WI38 (cell line): ENCODE measurements around the gene RNF144B.

Source experiments
- H3K4me3 ChIP-seq: 2 replicates; pipeline ENCODE4 v1.5.1; 2011; ENCODE audit warnings: low read depth, mild to moderate bottlenecking, control low read depth, low read length
- CTCF ChIP-seq: IDR thresholded peaks from 2 replicates; pipeline ENCODE4 v1.5.1; 2012; ENCODE audit warnings: low read depth, mild to moderate bottlenecking, control low read depth, low read length

The RNF144B gene

DNA sequence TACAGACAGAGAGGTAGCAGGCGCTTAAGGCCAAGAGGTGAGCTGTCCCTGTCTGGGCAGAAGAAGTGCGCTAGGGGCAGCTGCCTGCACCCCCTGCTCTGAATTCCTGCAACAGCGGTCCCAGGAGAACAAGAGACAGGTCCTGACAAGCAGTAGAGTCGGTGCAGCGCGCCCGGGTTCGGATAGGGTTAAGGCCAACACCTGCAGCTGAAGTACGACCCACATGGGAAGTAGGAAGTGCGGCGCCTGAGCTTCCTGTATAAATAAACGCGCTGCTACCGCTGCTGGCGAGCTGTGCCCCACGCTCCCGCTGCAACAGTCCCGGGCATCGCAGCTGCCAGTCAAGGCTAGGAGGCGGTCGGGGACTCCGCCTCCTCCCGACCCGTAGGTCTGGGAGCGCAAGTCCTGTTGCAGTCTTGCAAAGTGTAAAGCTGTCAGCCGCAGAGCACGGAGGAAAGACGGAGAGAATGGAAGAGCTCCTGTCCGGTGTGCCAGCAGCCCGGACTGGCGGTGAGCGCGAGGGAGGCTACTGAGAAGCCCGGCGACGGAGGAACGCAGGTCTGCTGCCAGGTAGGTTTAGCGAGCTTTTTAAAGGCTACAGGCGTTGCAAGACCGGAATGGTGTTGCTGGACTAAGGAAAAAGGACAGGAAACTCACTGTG, at the start of gene RNF144B:
Gene RNF144B (plus strand): TSS at position 290 of the 661 bp plus-strand sequence. CDS start 12,185 bp downstream, outside the sequence.
- peak within 1 kb of the TSS; percentile 62 for H3K4me3 ChIP-seq
- no peak for TF ChIP-seq CTCF

- no peak for TF ChIP-seq CTCF
Observed at GRCh38 chr6:18339599-18339998, 47.6 kb upstream of the RNF144B start.

DNA sequence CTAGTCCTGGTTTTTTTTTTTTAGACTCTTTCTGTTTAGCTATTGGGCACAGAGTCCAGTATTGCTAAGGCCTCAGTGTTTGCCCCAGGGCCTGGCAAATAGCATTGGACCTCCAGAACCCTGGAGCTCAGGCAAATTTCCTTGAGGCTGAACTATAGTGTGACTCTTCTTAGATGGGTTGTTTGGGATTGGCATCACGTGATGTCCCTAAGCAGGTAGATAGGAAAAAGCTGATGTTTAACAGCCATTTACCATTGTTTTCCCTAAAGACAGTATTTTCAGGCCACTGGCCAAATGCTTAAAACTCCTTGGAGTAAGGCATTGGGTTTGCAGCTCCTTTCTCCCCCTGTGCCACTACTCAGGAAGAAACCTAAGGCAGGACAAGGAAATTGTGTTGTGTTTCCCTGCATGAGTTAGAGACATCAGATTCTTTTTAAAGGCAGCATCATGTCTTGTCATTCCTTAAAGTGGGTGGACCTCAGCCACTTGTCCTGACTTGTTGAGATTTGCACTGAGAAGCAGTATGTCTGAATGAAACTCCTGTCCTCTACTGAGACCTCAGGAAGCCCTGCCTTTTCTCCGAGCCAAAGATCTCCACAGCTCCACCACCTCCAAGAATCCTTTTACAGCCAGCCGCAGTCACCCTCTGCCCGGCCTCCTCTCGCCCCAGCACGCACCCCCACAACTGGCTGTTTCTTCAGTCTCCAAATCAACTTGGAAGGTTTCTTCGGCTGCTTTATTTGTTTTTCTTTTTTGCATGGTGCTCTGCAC, 46.2 kb upstream of the RNF144B start:
- TF ChIP-seq CTCF, result no peak
- no peak overlapping the region for H3K4me3 ChIP-seq

More at GRCh38 chr6:18339599-18339998, 47.6 kb upstream of the RNF144B start:
- no peak overlapping the region for H3K4me3 ChIP-seq

DNA sequence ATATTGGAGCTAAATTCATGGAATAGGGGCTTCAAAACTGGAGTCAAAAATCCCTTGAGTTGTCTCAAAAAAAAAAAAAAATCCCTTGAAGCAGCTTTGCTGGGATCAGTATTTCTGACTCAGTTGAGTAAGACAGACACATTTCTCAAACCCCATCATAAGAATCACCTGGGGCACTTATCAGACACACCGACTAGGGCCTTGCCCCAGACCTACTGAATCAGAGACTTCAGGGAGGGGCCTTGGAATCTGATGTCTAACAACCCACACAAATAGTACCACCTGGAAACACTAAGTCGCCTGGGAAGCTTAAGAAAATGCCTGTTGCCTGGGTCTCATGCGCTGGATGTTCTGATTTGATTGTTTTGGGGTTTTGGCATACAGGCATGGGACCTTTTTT, 44.9 kb upstream of the RNF144B start:
- no peak for TF ChIP-seq CTCF
- H3K4me3 ChIP-seq, result no peak overlapping the region

- TF ChIP-seq CTCF, result no peak
- H3K4me3 ChIP-seq, result no peak overlapping the region
Observed at GRCh38 chr6:18343741-18344140, 43.4 kb upstream of the RNF144B start.

GRCh38 chr6:18347021-18347577, 40.1 kb upstream of the RNF144B start:
- TF ChIP-seq CTCF, result no peak
- H3K4me3 ChIP-seq, result no peak overlapping the region

DNA sequence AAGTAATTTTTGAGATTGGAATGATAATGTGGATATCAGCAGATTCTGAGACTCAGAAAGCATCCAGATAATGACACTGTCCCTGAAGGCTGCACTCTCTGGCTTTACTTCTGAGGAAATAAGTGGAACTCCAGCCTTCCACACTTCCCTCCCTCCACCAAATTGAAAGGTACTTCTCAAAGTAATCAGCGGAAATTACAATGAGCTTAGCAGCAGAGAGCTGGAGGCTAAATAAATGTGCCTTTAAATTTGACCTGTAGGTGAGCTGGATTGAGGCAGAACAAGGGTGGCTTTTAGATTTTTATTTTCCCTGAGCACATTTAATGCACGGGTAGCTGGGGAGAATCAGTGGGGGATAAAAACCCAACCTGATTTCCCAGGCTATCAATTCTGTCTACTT, 39.3 kb upstream of the RNF144B start:
- no peak overlapping the region for H3K4me3 ChIP-seq
- TF ChIP-seq CTCF, result no peak
